SK-N-SH (cell line): ENCODE results near the gene COL8A2.

ENCODE experiments used
- EP300 ChIP-seq, 2 experiments: IDR thresholded peaks; 2 replicates each; pipeline versions ENCODE4 v1.4.0 to v1.6.1; 2012; ENCODE audit warnings: borderline replicate concordance in 1 of 2, low read depth in 1 of 2, low read length in 1 of 2
- PBX3 ChIP-seq: IDR thresholded peaks from 2 replicates; pipeline ENCODE4; 2012

- TF ChIP-seq PBX3: no peak
- TF ChIP-seq EP300 (IDR thresholded peaks at IDR 0.05; ENCODE audit: borderline replicate concordance in 1 of 2, low read depth in 1 of 2, low read length in 1 of 2): no peak
These were observed 31.8 kb downstream of the COL8A2 start for GRCh38 chr1:36093226-36093625.
